HG03039 (cell line): Measurements from ENCODE around the gene ZNF483.
"Not testable (repeated sequence)": the region's sequence is repeated elsewhere in the genome, so short reads cannot be mapped to it uniquely, and the experiment has no call there.

Experiments
- ATAC-seq: cut with Tn5 transposase; IDR thresholded peaks from one replicate; pipeline ENCODE4 v1.9.1; 2021; ENCODE audit warnings: mild to moderate bottlenecking, moderate library complexity; ENCODE audit not compliant: unreplicated experiment

The ZNF483 gene

GRCh38 chr9:111542497-111543254 is 17.7 kb downstream of the ZNF483 start:
- ATAC-seq, result no peak

DNA sequence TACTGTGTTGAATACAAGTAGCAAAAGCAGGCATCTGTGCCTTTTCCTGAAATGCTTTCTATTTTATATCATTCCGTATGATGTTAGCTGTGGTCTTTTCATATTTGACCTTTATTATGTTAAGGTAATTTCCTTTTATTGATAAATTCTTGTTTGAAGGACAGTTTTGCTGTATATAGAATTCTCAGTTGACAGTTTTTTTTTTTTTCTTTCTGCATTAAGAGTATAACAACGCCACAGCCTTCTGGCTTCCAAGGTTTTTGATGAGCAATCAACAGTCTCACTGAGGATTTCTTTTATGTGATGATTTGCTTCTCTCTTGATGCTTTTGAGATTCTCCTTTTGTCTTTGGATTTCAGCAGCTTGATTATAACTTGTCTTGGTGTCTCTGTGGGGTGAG is 23.6 kb downstream of the ZNF483 start:
- ATAC-seq, result no peak

DNA sequence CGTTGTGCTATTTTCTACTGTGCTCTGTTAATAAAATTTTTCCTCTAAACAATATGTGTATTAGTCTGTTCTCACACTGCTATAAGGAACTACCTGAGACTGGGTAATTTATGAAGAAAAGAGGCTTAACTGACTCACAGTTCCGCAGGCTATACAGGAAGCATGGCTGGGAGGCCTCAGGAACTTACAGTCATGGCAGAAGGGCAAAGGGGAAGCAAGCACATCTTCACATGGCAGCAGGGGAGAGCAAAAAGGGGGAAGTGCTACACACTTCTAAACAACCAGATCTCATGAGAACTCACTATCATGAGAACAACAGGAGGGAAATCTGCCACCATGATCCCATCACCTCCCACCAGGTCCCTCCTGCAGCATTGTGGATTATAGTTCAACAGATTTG is 30.4 kb downstream of the ZNF483 start:
- ATAC-seq, result not testable (repeated sequence)

GRCh38 chr9:111559000-111559610 is 34.1 kb downstream of the ZNF483 start:
- no peak for ATAC-seq

DNA sequence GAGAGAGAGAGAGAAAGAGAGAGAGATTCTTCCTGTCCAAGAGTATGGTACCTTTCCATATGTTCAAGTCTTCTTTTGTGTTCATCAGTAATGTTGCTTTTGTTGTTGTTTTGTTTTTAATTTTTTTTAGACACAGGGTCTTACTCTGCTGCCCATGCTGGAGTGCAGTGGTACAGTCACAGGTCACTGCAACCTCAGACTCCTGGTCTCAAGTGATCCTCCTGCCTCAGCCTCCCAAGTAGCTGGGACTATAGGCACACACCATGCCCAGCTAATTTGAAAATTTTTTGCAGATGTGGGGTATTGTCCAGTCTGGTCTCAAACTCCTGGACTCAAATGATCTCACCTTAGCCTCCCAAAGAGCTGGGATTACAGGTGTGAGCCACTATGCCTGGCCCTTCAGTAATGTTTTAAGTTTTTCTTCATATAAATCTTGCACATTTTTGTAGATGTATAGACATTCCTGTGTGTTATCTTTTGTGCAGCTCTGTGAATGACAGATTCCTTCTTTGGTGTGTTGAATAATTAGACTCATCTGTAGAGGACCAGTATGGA is 36.3 kb downstream of the ZNF483 start:
- no peak for ATAC-seq

DNA sequence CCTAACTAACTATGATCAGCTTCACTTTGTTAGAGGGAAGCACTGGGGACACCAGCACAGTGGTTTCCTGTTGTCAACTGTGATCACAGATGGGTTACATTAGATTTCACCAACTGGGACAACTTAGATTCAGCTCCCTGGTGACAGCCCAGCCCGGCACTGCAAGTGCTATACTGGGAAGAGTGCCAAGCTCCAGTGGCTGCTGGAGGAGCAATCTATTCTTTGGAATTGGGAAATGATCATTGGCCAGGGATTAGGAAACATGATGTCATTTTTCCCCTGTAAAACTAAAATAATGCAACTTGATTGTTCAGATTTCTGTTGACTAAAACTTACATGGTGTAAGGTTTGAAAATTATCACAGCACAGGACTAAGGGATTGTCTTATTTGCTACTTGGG is 41.3 kb downstream of the ZNF483 start:
- no peak for ATAC-seq

GRCh38 chr9:111568127-111568526 is 43.1 kb downstream of the ZNF483 start:
- not testable (repeated sequence) for ATAC-seq

DNA sequence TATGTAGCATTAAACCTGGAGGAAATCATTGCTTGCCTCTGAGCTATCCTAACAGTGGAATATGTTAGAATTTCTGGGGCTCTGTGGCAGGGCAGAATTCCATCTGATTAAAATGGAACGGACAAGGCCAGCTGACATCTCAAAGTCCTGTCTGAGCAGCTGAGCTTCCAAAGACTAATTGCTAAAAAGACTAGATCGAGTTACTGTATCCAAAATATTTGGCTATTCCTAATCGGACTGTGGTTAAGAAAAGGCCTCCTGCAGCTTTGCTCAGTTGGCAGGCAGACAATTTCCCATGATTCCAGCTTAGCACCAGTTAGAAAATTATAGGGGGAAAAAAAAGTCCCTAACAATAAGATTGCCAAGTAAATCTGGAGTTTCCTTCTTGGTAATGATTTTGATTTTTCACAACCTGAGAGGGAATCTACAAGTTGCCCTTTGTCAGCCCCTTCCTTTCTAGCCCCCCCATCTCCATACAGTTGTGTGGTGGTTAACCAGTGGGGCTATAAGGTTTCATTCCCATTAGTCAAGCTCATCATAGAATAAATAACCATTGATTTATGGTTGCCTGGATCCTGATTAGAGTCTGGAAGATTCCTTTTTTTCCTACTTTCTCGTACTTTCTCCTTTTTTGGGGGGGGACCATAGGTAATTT is 48.1 kb downstream of the ZNF483 start:
- no peak for ATAC-seq

DNA sequence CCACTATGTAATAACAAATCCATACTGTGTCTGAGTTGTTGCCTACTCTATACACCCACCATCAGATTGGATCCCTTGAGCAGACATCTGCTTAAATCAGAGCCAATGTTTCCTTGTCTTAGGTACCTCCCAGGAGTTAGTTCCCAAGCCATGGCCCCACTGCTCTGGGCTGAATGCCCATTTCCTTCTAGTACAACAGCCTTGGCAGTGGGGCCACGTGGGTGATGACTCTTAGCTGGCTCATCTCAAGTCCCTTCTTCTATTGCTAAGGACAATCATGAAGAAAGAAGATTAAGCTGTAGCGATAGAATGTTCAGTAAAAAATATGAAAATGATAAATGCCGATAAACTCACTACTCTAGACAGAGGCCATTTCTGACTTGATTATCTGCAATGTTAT is 57.9 kb downstream of the ZNF483 start:
- no peak for ATAC-seq

- no peak for ATAC-seq
Observed at GRCh38 chr9:111586378-111586777, 61.4 kb downstream of the ZNF483 start.

DNA sequence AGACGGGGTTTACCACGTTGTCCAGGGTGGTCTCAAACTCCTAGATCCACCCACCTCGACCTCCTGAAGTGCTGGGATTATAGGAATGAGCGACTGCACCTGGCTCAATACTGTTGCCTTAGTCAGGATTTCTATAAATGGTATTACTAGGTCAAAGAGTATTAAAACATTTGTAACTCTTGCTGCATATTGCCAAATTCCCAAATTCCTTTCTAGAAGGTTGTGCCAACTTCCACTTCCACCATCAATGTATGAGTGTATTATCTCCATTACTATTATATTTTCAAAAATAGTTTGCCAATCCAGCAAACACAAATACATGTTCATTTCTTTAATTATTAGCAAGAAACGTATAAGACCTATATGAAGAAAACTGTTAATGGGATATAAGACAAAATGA is 63.9 kb downstream of the ZNF483 start:
- no peak for ATAC-seq

DNA sequence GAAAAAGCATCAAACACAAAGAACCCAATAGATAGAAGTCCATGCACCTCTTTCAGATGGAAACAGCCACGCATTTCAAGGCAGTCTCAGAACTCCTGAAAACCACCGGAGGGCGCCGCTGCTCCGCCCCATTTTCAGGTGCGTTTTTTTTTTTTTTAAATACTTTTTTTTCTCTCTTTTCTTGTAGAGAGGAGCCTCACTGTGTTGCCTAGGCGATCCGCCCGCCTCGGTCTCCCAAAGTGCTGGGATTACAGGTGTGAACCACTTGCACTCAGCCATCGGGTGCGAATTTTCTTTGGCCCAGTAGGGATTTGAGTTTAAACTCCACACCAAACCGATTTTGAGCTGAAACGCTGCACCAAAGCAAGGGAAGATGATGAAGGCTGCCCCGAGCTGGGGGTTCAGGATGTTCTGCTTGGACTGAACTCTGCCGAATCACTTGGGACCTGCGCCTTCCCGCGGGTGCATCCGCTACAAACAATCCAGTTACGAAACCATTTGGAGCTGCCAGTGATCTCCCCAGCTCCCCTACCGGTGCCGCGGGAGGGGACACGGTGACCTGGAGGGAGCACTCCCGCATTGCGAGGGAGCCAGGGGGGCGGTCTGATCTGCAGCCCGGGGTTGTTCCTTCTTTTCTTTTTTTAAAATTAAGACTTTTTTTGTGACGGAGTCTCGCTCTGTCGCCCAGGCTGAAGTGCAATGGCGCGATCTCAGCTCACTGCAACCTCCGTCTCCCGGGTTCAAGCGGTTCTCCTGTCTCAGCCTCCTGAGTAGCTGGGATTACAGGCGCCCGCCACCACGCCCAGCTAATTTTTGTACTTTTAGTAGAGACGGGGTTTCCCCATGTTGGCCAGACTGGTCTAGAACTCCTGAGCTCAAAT is 73.1 kb downstream of the ZNF483 start:
- no peak for ATAC-seq

DNA sequence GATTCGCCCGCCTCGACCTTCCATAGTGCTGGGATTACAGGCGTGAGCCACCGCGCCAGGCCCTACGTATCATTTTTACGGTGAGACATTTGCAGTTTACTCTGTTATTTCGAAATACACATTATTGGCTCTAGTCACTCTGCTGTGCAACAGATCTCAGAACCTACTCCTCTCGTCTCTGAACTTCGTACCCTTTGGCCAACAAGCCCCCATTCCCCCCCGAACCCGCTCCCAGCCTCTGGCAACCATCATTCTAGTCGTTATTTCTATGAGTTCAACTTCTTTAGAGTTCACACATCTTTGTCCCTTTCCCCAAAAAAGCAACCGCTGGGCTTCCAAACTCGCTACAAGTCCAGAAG is 73.7 kb downstream of the ZNF483 start:
- no peak for ATAC-seq

DNA sequence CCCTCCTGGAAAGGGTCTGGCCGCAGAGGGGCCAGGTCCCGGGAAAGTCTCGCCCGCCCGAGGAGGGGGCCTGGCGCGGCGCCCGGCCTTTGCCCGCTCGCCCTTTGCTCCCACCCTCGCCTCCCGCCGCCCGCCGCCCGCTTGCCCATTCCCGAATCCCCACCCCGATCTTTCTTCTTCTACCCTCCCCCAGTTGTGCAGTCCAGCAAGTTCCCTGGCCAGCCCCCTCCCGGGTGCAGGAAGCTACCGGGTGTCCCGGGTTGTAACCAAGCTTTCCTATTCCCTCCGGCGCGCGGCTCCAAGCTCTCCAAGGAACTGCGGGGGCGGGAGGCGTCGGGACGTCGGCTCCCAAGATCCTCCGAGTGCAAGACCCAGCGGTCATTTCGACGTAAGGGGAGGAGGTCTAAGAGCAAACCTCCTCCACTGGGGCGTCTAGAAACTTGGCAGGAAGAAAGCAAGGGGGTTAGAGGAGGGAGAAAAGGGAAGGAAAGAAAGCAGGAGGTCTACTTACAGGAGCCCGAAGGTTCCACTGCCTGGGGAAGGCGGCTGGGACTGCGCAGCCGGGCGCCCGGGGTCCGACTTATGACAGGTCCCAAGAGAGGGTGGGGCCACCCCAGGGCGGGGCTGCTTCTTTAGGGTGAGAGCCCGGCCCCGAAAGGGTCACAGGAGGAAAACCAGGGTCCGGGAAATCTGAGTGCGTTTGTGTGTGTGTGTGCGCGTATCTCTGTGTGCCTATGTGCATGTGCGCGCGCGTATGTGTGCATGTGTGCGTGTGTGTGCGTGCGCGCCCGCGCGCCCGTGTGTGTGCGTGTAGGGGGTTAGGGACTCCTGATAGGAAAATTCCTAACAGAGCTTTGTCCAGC is 74.3 kb downstream of the ZNF483 start, which contains the start of gene PTGR1:
Gene PTGR1 (minus strand): TSS at position 556 of the 863 bp plus-strand sequence. CDS start 2,225 bp downstream, outside the sequence.
- no peak for ATAC-seq

DNA sequence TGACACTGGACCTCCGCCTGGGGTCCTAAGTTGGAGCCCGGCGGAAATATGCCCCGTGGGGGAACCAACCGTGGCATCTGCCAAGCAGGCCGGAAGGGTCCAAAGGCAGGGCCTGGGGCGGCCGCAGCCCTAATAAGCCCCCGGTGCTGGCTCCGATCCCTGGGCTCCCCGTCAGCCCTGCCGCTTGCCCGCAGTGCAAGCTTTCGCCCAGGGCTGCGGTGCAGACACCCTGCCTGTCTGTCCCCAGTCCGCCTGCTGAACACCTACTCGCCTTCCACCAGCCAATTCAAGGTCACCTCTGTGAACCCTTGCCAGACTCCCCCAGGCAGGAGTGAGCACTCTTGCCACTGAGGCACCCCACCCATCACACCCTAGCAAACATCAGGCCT is 75.0 kb downstream of the ZNF483 start:
- ATAC-seq, result no peak

DNA sequence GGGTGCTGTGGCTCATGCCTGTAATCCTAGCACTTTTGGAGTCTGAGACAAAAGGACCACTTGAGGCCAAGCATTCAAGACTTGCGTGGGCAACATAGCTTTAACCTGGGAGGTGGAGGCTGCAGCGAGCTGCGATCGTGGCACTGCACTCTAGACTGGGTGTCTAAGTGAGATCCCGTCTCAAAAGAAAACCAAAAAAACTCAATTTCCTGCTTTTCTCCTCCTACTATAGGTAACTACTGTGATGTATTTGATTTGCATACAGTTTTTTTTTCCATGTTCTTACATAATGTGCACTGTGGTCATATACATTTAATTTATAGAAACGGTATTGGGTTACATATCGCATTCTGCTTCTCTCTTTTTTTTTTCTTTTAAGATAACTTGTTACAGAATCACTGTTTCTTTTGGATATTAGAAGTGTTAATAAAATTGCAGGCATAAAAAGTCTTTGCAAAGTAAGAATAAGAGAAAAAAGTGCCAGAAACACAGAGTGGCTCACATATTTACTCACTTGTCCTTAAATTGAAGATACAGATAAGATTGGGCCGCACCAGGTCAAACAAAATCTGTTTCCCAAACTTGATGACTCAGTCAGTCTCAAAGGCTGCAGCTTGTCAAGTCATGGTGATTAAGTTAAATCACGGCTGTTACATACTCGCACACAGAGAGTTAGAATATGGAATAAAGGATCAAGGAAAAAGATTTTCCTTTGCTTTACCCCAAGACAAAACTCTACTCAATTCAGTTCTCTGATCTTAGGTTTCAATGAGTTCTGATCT is 76.4 kb downstream of the ZNF483 start:
- no peak for ATAC-seq

GRCh38 chr9:111603041-111603440 is 78.1 kb downstream of the ZNF483 start:
- no peak for ATAC-seq

DNA sequence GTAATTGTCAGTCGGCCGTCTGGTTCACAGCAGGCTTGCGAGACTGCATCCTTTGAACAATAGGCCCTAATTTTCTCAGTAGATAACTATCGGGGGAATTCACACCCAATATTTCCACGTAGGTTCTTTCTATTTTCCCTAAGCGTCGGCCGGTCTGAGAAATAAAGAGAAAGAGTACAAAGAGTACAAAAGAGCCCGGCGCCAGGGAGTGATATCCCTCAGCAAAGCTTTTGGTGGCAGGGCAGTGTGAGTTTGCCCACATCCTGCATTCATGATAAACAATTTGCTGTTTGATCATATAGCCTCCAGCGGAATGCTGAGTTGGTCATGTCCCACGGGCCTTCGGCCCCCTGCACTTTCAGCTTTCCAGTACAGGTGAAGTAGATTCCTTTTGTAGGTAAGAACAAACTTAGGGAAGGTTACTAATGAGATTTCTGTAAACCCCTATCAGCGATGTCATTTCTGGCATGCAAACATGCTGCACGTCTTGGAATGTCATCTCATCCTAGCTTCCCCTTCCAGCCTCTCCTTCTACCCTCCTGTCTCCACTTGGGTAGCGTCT is 79.2 kb downstream of the ZNF483 start:
- no peak for ATAC-seq

DNA sequence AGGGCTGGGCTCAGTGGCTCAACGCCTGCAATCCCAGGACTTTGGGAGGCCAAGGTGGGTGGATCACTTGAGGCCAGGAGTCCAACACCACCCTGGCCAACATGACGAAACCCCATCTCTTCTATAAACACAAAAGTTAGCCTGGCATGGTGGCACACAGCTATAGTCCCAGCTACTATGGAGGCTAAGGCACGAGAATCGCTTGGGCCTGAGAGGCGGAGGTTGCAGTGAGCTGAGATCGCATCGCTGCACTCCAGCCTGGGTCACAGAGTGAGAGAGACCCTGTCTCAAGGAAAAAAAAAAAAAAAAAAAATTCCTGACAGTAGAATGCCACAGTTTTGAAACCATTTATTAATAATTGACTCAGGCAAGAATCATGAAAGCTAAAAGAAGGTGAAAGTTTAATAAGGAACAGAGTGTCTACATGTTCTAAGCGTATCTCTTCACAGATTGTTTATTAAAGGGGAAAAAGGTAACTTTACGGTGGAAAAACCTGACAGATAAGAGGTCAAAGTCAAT is 80.1 kb downstream of the ZNF483 start:
- ATAC-seq, result no peak
